ENCODE results near the gene FBXL7.

The FBXL7 gene

GRCh38 chr5:15506146-15506545 lies 6.2 kb downstream of the FBXL7 start:
- no peak for DNase-seq

GRCh38 chr5:15506897-15507296 lies 6.9 kb downstream of the FBXL7 start:
- no peak for DNase-seq

- DNase-seq, result no peak
Measured at GRCh38 chr5:15510092-15510491, 10.1 kb downstream of the FBXL7 start.

GRCh38 chr5:15510831-15511230 lies 10.9 kb downstream of the FBXL7 start:
- no peak for DNase-seq

GRCh38 chr5:15513431-15513830 lies 13.5 kb downstream of the FBXL7 start:
- DNase-seq, result no peak

- DNase-seq, result no peak
Measured at GRCh38 chr5:15513911-15514310, 13.9 kb downstream of the FBXL7 start.

- no peak for DNase-seq
Measured at GRCh38 chr5:15515229-15515628, 15.2 kb downstream of the FBXL7 start.

- DNase-seq, result no peak
Measured at GRCh38 chr5:15516486-15516885, 16.5 kb downstream of the FBXL7 start.

GRCh38 chr5:15518786-15519185 lies 18.8 kb downstream of the FBXL7 start:
- DNase-seq, result no peak

GRCh38 chr5:15520856-15521255 lies 20.9 kb downstream of the FBXL7 start:
- no peak for DNase-seq

GRCh38 chr5:15521381-15522186 lies 21.6 kb downstream of the FBXL7 start:
- no peak for DNase-seq

- DNase-seq, result peak; percentile 58 to 67
Measured at GRCh38 chr5:15522187-15522520, 22.2 kb downstream of the FBXL7 start.

GRCh38 chr5:15524712-15525111 lies 24.7 kb downstream of the FBXL7 start:
- DNase-seq, result no peak

GRCh38 chr5:15525703-15526275 lies 25.8 kb downstream of the FBXL7 start:
- no peak for DNase-seq

GRCh38 chr5:15526413-15526812 lies 26.4 kb downstream of the FBXL7 start:
- DNase-seq, result no peak

GRCh38 chr5:15528476-15528875 lies 28.5 kb downstream of the FBXL7 start:
- no peak for DNase-seq

GRCh38 chr5:15529013-15529412 lies 29.0 kb downstream of the FBXL7 start:
- no peak for DNase-seq

GRCh38 chr5:15529821-15530220 lies 29.8 kb downstream of the FBXL7 start:
- no peak for DNase-seq

GRCh38 chr5:15533129-15533893 lies 33.3 kb downstream of the FBXL7 start:
- no peak for DNase-seq

- DNase-seq, result no peak
Measured at GRCh38 chr5:15535938-15536337, 36.0 kb downstream of the FBXL7 start.

GRCh38 chr5:15538516-15538915 lies 38.5 kb downstream of the FBXL7 start:
- DNase-seq, result no peak

GRCh38 chr5:15539951-15540350 lies 40.0 kb downstream of the FBXL7 start:
- no peak for DNase-seq

- DNase-seq, result no peak
Measured at GRCh38 chr5:15544039-15544438, 44.1 kb downstream of the FBXL7 start.

- no peak for DNase-seq
Measured at GRCh38 chr5:15545082-15545481, 45.1 kb downstream of the FBXL7 start.
